GM23338 (cell line): ENCODE data around the gene ERC1. TPM values are rescaled to one million over a fixed set of nuclear protein-coding genes. Genes with fewer than 3 reads are reported as not detected.

ENCODE experiments used
- ATAC-seq: fragments of 200-7000 bp; cut with Tn5 transposase; 3 replicates; pipeline ENCODE4 v1.9.1; 2020
- DNase-seq: peaks from one replicate; pipeline ENCODE4 v3.0.0-alpha.2; 2015; ENCODE audit warnings: low spot score
- H2AFZ ChIP-seq: fragments of 200-600 bp; sonication (generic); 2 replicates; pipeline ENCODE4 v1.8.0; 2016; ENCODE audit warnings: antibody characterized with exemption, mild to moderate bottlenecking, moderate library complexity
- H3F3A ChIP-seq: fragments of 200-600 bp; sonication (generic); replicated peaks from 2 replicates; pipeline ENCODE4 v1.8.0; 2017; ENCODE audit warnings: antibody characterized with exemption, mixed run types, low read depth
- H3K27ac ChIP-seq: fragments of 200-600 bp; sonication (generic); 2 replicates; pipeline ENCODE4 v1.6.1; 2016; ENCODE audit warnings: low read depth
- H3K27me3 ChIP-seq: fragments of 200-600 bp; sonication (generic); 2 replicates; pipeline ENCODE4 v1.8.0; 2016; ENCODE audit warnings: mild to moderate bottlenecking, mixed run types, moderate library complexity; ENCODE audit not compliant: insufficient read depth
- H3K36me3 ChIP-seq: fragments of 200-600 bp; sonication (generic); 2 replicates; pipeline ENCODE4 v1.8.0; 2016; ENCODE audit warnings: mild to moderate bottlenecking; ENCODE audit not compliant: insufficient read depth
- H3K4me1 ChIP-seq: fragments of 200-600 bp; sonication (generic); 2 replicates; pipeline ENCODE4 v1.8.0; 2016; ENCODE audit warnings: mild to moderate bottlenecking, moderate library complexity; ENCODE audit not compliant: insufficient read depth
- H3K4me2 ChIP-seq: fragments of 200-600 bp; sonication (generic); 2 replicates; pipeline ENCODE4 v1.7.1; 2017; ENCODE audit warnings: mixed run types
- H3K4me3 ChIP-seq: fragments of 200-600 bp; sonication (generic); 2 replicates; pipeline ENCODE4 v1.6.1; 2016; ENCODE audit warnings: mixed run types
- H3K79me2 ChIP-seq: fragments of 200-600 bp; sonication (generic); replicated peaks from 2 replicates; pipeline ENCODE4 v1.8.0; 2017; ENCODE audit warnings: mild to moderate bottlenecking; ENCODE audit not compliant: insufficient read depth
- H3K9me2 ChIP-seq: fragments of 200-600 bp; sonication (generic); 2 replicates; pipeline ENCODE4 v1.8.0; 2017; ENCODE audit not compliant: insufficient read depth
- H4K20me1 ChIP-seq: fragments of 200-600 bp; sonication (generic); replicated peaks from 2 replicates; pipeline ENCODE4 v1.8.0; 2017; ENCODE audit warnings: mild to moderate bottlenecking; ENCODE audit not compliant: insufficient read depth
- H3K27ac Mint-ChIP-seq: 2 replicates; pipeline ENCODE4 v1.8.0; 2020; ENCODE audit warnings: inconsistent platforms, mild to moderate bottlenecking, moderate library complexity, mixed read lengths
- H3K27me3 Mint-ChIP-seq: 3 replicates; pipeline ENCODE4 v1.8.0; 2022; ENCODE audit warnings: low read depth, mild to moderate bottlenecking, moderate library complexity, mixed read lengths, inconsistent platforms; ENCODE audit not compliant: insufficient read depth, poor library complexity
- H3K36me3 Mint-ChIP-seq: 3 replicates; pipeline ENCODE4 v1.8.0; 2021; ENCODE audit warnings: low read depth, mild to moderate bottlenecking, inconsistent platforms, moderate library complexity, mixed read lengths
- H3K4me1 Mint-ChIP-seq: 3 replicates; pipeline ENCODE4 v1.8.0; 2020; ENCODE audit warnings: mild to moderate bottlenecking, inconsistent platforms, mixed read lengths
- H3K4me3 Mint-ChIP-seq: 3 replicates; pipeline ENCODE4 v1.8.0; 2021; ENCODE audit warnings: moderate library complexity, mild to moderate bottlenecking, inconsistent platforms, mixed read lengths
- H3K9me3 Mint-ChIP-seq: 3 replicates; pipeline ENCODE4 v1.8.0; 2020; ENCODE audit warnings: moderate library complexity, mild to moderate bottlenecking, inconsistent platforms, mixed read lengths
- CREB1 ChIP-seq: fragments of 250-450 bp; sonication (Bioruptor Pico); IDR thresholded peaks from 2 replicates; pipeline ENCODE4 v1.5.0; 2020; ENCODE audit warnings: low read depth, mild to moderate bottlenecking, moderate library complexity
- CTCF ChIP-seq, 2 experiments: fragments of 200-600 bp in 1 of 2; sonication (generic) in 1 of 2; conservative IDR thresholded peaks; 2 replicates each; pipeline versions ENCODE4 v1.5.1 to v1.6.1; 2016 to 2017; ENCODE audit warnings: antibody characterized with exemption in 2 of 2, low read depth in 2 of 2, mild to moderate bottlenecking in 2 of 2, moderate library complexity in 1 of 2
- ETS1 ChIP-seq: IDR thresholded peaks from 2 replicates; pipeline ENCODE4 v1.6.1; 2016; ENCODE audit warnings: antibody characterized with exemption
- EZH2 ChIP-seq: fragments of 200-600 bp; sonication (generic); IDR thresholded peaks from one replicate; pipeline ENCODE4 v1.8.0; 2017; ENCODE audit warnings: antibody characterized with exemption, mild to moderate bottlenecking, low read depth; ENCODE audit not compliant: unreplicated experiment
- EZH2phosphoT487 ChIP-seq: fragments of 200-600 bp; sonication (generic); IDR thresholded peaks from one replicate; pipeline ENCODE4 v1.8.1; 2018; ENCODE audit warnings: antibody characterized with exemption; ENCODE audit not compliant: unreplicated experiment
- JUNB ChIP-seq: IDR thresholded peaks from one replicate; pipeline ENCODE4 v1.6.1; 2016; ENCODE audit warnings: antibody characterized with exemption; ENCODE audit not compliant: unreplicated experiment
- NANOG ChIP-seq: IDR thresholded peaks from 2 replicates; pipeline ENCODE4 v1.6.1; 2016; ENCODE audit warnings: antibody characterized with exemption, borderline replicate concordance
- POLR2AphosphoS5 ChIP-seq: IDR thresholded peaks from 2 replicates; pipeline ENCODE4 v1.6.1; 2016; ENCODE audit warnings: antibody characterized with exemption, low read depth
- REST ChIP-seq: IDR thresholded peaks from one replicate; pipeline ENCODE4 v1.6.1; 2018; ENCODE audit warnings: antibody characterized with exemption; ENCODE audit not compliant: unreplicated experiment
- STAT1 ChIP-seq: IDR thresholded peaks from one replicate; pipeline ENCODE4 v1.6.1; 2016; ENCODE audit warnings: antibody characterized with exemption; ENCODE audit not compliant: unreplicated experiment
- ZNF114 ChIP-seq: fragments of 250-450 bp; sonication (Bioruptor Pico); IDR thresholded peaks from 2 replicates; pipeline ENCODE4 v1.5.0; 2020; ENCODE audit warnings: mild to moderate bottlenecking, moderate library complexity
- ZNF331 ChIP-seq: fragments of 250-450 bp; sonication (Bioruptor Pico); IDR thresholded peaks from 2 replicates; pipeline ENCODE4 v1.5.0; 2020; ENCODE audit warnings: low read depth, mild to moderate bottlenecking, moderate library complexity
- ZNF462 ChIP-seq: fragments of 250-450 bp; sonication (Bioruptor Pico); IDR thresholded peaks from 2 replicates; pipeline ENCODE4 v1.5.0; 2020; ENCODE audit warnings: mild to moderate bottlenecking, moderate library complexity
- polyA plus RNA-seq: library from polyadenylated mRNA; unstranded; fragments of >200 nt; fragmentation: Nextera tagmentation; extraction: Ambion mirVana; gene quantifications from 2 replicates; pipeline ENCODE4 v1.2.1, GENCODE V29; 2016
- total RNA-seq: library from RNA; depleted of rRNA; stranded (reverse); fragments of >200 nt; shearing (Covaris generic); gene quantifications from 2 replicates; pipeline ENCODE4 v1.2.3, GENCODE V29; 2014

The ERC1 gene
- total and polyA plus RNA-seq, 2 experiments from 2014 or later: 28.1 to 35.3 TPM

GRCh38 chr12:1044199-1044598 lies 53.2 kb downstream of the ERC1 start:
- no peaks in the 10 kb centered on the region for H3K9me2 ChIP-seq
- H3K4me1 Mint-ChIP-seq: peaks cover 27% of the 10 kb centered on the region
- H2AFZ ChIP-seq: no peak overlapping the region
- H3K27me3 ChIP-seq: no peaks in the 10 kb centered on the region
- DNase-seq (no peak), ATAC-seq (no peak)
- H3F3A ChIP-seq: no peaks in the 10 kb centered on the region
- no peak overlapping the region for H3K4me2 ChIP-seq
- peaks cover 2% of the 10 kb centered on the region for H3K27me3 Mint-ChIP-seq
- no peaks in the 10 kb centered on the region for H3K9me3 Mint-ChIP-seq
- H4K20me1 ChIP-seq: peaks cover 3% of the 10 kb centered on the region; the same call in 1 of the 2 replicates
- peak overlapping the region; percentile 39; the same call in 1 of the 2 replicates for H3K27ac Mint-ChIP-seq
- H3K4me3 Mint-ChIP-seq: no peak overlapping the region
- H3K4me3 ChIP-seq: no peak overlapping the region
- H3K79me2 ChIP-seq: peaks cover 74% of the 10 kb centered on the region
- H3K36me3 ChIP-seq: no peaks in the 10 kb centered on the region
- no peaks in the 10 kb centered on the region for H3K36me3 Mint-ChIP-seq
- TF ChIP-seq EZH2phosphoT487 (no peak), ETS1 (no peak), REST (no peak), EZH2 (no peak), ZNF331 (no peak), NANOG (no peak), POLR2AphosphoS5 (no peak), STAT1 (no peak), ZNF114 (CRISPR knock-in tag) (no peak), JUNB (no peak), CREB1 (CRISPR knock-in tag) (no peak), CTCF (conservative IDR thresholded peaks at IDR 0.05; ENCODE audit: low read depth in 2 of 2) (no peak), ZNF462 (CRISPR knock-in tag) (no peak)
- peaks cover 38% of the 10 kb centered on the region for H3K4me1 ChIP-seq
- H3K27ac ChIP-seq: no peak overlapping the region
